CD4-positive, alpha-beta memory T cell (primary cell): Measurements from ENCODE around the gene CTSE. TPM values are rescaled to one million over a fixed set of nuclear protein-coding genes. Genes with fewer than 3 reads are reported as not detected.
A peak's percentile ranks its signal among the peaks of the same experiment; 100 is the strongest.
"Not testable (repeated sequence)": the region's sequence is repeated elsewhere in the genome, so short reads cannot be mapped to it uniquely, and the experiment has no call there.

Experiments used
- CTCF ChIA-PET: fragments of 350-600 bp; sonication (Branson Sonifier 250); formaldehyde crosslinking; loops from one replicate; lab custom pipeline; 2021; ENCODE audit warnings: inconsistent platforms; ENCODE audit not compliant: partially characterized antibody; lab: Charles Lee
- POLR2A ChIA-PET: fragments of 350-600 bp; sonication (Branson Sonifier 250); formaldehyde crosslinking; loops from one replicate; lab custom pipeline; 2021; ENCODE audit not compliant: partially characterized antibody; lab: Charles Lee
- DNase-seq, 5 donors: peaks; one replicate each; pipeline versions ENCODE4 v3.0.0 to v3.0.0-alpha.2; 2020 to 2022; ENCODE audit warnings: mixed read lengths in 1 of 5
- H3K27ac ChIP-seq: one replicate; pipeline ENCODE4 v1.7.0; 2013; ENCODE audit warnings: low read depth, low read length
- H3K27me3 ChIP-seq: 2 replicates; pipeline ENCODE4 v1.7.0; 2013; ENCODE audit warnings: mild to moderate bottlenecking, low read length, moderate library complexity; ENCODE audit not compliant: insufficient read depth
- H3K36me3 ChIP-seq: 2 replicates; pipeline ENCODE4 v1.7.0; 2013; ENCODE audit warnings: mild to moderate bottlenecking, low read length, moderate library complexity; ENCODE audit not compliant: insufficient read depth
- H3K4me1 ChIP-seq: 2 replicates; pipeline ENCODE4 v1.7.0; 2013; ENCODE audit warnings: mild to moderate bottlenecking, low read length, moderate library complexity; ENCODE audit not compliant: insufficient read depth
- H3K4me3 ChIP-seq, 2 donors: one replicate each; pipeline ENCODE4 v1.7.0; 2013; ENCODE audit warnings: low read length in 2 of 2, mild to moderate bottlenecking in 1 of 2
- H3K9me3 ChIP-seq, 2 donors: one replicate each; pipeline ENCODE4 v1.7.0; 2013; ENCODE audit warnings: low read length in 2 of 2, control low read depth in 1 of 2; ENCODE audit not compliant: control insufficient read depth in 1 of 2
- H3K27ac Mint-ChIP-seq, 7 donors: one replicate each; pipeline ENCODE4 v1.8.0; 2020 to 2021; ENCODE audit warnings: mixed read lengths in 7 of 7, mild to moderate bottlenecking in 6 of 7, inconsistent platforms in 3 of 7, moderate library complexity in 3 of 7
- H3K27me3 Mint-ChIP-seq, 2 donors: one replicate each; pipeline ENCODE4 v1.8.0; 2020 to 2021; ENCODE audit warnings: mixed read lengths in 2 of 2
- H3K36me3 Mint-ChIP-seq, 2 donors: one replicate each; pipeline ENCODE4 v1.8.0; 2020 to 2021; ENCODE audit warnings: mixed read lengths in 2 of 2, inconsistent platforms in 1 of 2, mild to moderate bottlenecking in 1 of 2
- H3K4me1 Mint-ChIP-seq, 4 donors: one replicate each; pipeline ENCODE4 v1.8.0; 2020 to 2021; ENCODE audit warnings: mixed read lengths in 4 of 4, mild to moderate bottlenecking in 1 of 4
- H3K4me3 Mint-ChIP-seq, 8 donors: one replicate each; pipeline ENCODE4 v1.8.0; 2020 to 2021; ENCODE audit warnings: mixed read lengths in 8 of 8, mild to moderate bottlenecking in 7 of 8, moderate library complexity in 6 of 8, inconsistent platforms in 3 of 8
- H3K9me3 Mint-ChIP-seq, 8 donors: one replicate each; pipeline ENCODE4 v1.8.0; 2020 to 2021; ENCODE audit warnings: mixed read lengths in 8 of 8, mild to moderate bottlenecking in 5 of 8, inconsistent platforms in 3 of 8, moderate library complexity in 1 of 8
- intact Hi-C: fragments of 100-400 bp; cut with micrococcal nuclease; formaldehyde crosslinking; loops from one replicate; pipeline ENCODE4 v1.15.1; 2023
- polyA plus RNA-seq, 2 donors: library from polyadenylated mRNA; unstranded; fragments of 300-500 nt; fragmentation: Illumina TruSeq; gene quantifications; one replicate each; pipeline ENCODE4 v1.2.3, GENCODE V29; 2021
- total RNA-seq, 2 experiments: library from RNA; stranded (reverse); gene quantifications; one replicate each; pipeline ENCODE4 v1.2.3, GENCODE V29; 2021

Gene CTSE
- total and polyA plus RNA-seq, 4 experiments from 2014 or later = not detected

GRCh38 chr1:206055639-206056323, 32.1 kb upstream of the CTSE start:
- H3K9me3 ChIP-seq, H3K4me3 ChIP-seq, H3K36me3 Mint-ChIP-seq, H3K27me3 Mint-ChIP-seq, H3K4me3 Mint-ChIP-seq, POLR2A ChIA-PET, H3K36me3 ChIP-seq, H3K9me3 Mint-ChIP-seq, H3K27ac ChIP-seq, DNase-seq, H3K27ac Mint-ChIP-seq, H3K27me3 ChIP-seq, intact Hi-C loops: not testable (repeated sequence)
- H3K4me1 Mint-ChIP-seq = peaks cover 8 to 26% (median 13%) of the 10 kb centered on the region in 4 donors
- CTCF ChIA-PET = interaction anchor here (0.9 to 1.9 kb wide), 6 partner anchors 14 to 50 kb away, joined by 3 to 7 read pairs (median 4); no protein-coding TSS in a partner anchor
- H3K4me1 ChIP-seq = peaks cover 19% of the 10 kb centered on the region

DNA sequence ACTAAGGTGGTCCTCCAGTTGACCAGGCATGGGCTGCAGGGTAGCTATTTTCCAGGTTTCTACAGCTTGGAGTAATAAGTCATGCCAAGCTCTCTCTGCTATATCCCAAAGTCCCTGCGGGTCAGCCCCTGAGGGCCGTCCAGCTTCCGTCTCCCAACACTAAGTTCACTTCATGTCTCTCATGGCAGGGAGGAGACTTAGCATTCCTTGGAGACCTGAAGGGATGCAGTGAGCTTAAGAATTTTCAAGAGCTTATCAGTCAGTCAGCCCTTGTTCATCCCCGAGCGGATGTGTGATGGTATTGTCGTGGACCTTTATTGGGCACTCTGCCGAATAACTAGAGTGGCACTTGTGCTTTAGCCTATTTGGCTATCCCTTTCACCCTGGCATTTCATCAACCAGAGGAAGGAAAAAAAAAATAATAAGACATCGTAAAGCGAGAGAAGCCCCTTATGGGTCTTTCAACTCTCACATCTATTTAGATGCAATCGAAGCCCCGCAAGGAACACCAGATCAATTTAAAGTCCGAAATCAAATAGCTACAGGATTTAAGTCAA, 31.5 kb upstream of the CTSE start:
- H3K4me1 ChIP-seq = peaks cover 25% of the 10 kb centered on the region
- POLR2A ChIA-PET, H3K27ac Mint-ChIP-seq, DNase-seq, H3K4me3 Mint-ChIP-seq, H3K9me3 ChIP-seq, H3K36me3 ChIP-seq, H3K27me3 ChIP-seq, H3K4me3 ChIP-seq, intact Hi-C loops, H3K9me3 Mint-ChIP-seq, H3K27ac ChIP-seq, H3K27me3 Mint-ChIP-seq, H3K36me3 Mint-ChIP-seq: not testable (repeated sequence)
- CTCF ChIA-PET = interaction anchor here (0.9 to 1.9 kb wide), 5 partner anchors 14 to 51 kb away, joined by 3 to 7 read pairs (median 5); no protein-coding TSS in a partner anchor
- peaks cover 10 to 32% (median 18%) of the 10 kb centered on the region in 4 donors for H3K4me1 Mint-ChIP-seq

GRCh38 chr1:206053616-206054015, 29.9 kb upstream of the CTSE start:
- H3K36me3 ChIP-seq, H3K9me3 ChIP-seq, H3K27me3 ChIP-seq, H3K36me3 Mint-ChIP-seq, H3K27me3 Mint-ChIP-seq, CTCF ChIA-PET, H3K9me3 Mint-ChIP-seq, H3K4me3 Mint-ChIP-seq, H3K27ac ChIP-seq, POLR2A ChIA-PET, DNase-seq, intact Hi-C loops, H3K4me3 ChIP-seq: not testable (repeated sequence)
- H3K4me1 Mint-ChIP-seq = peaks cover 10 to 37% (median 20%) of the 10 kb centered on the region in 4 donors
- peaks cover 26% of the 10 kb centered on the region for H3K4me1 ChIP-seq
- H3K27ac Mint-ChIP-seq = peak overlapping the region in 1 of 7 donors; percentile 1

- intact Hi-C loops, H3K4me3 ChIP-seq, H3K27me3 Mint-ChIP-seq, CTCF ChIA-PET, H3K27me3 ChIP-seq, DNase-seq, H3K9me3 Mint-ChIP-seq, H3K36me3 ChIP-seq, POLR2A ChIA-PET, H3K9me3 ChIP-seq, H3K27ac ChIP-seq, H3K36me3 Mint-ChIP-seq: not testable (repeated sequence)
- Mint-ChIP-seq H3K4me1 (peaks cover 10 to 37% (median 20%) of the 10 kb centered on the region in 4 donors), H3K27ac (peak within 1 kb of the TSS in 5 of 7 donors; percentile 1 to 42 (median 23)), H3K4me3 (peak within 1 kb of the TSS in 4 of 8 donors; percentile 1 to 33 (median 17))
- H3K4me1 ChIP-seq = peaks cover 26% of the 10 kb centered on the region
Measured at GRCh38 chr1:206052919-206053610, 29.4 kb upstream of the CTSE start, which contains the start of gene RHEX. Gene RHEX, plus strand, starts transcription at chr1:206053173. Its CDS starts 44,656 bp downstream, at chr1:206097829.

GRCh38 chr1:206052231-206052865, 28.7 kb upstream of the CTSE start:
- H3K36me3 ChIP-seq, H3K9me3 Mint-ChIP-seq, intact Hi-C loops, CTCF ChIA-PET, H3K27me3 ChIP-seq, H3K9me3 ChIP-seq, H3K27ac ChIP-seq, H3K4me3 Mint-ChIP-seq, H3K4me3 ChIP-seq, H3K27me3 Mint-ChIP-seq, DNase-seq, H3K36me3 Mint-ChIP-seq, POLR2A ChIA-PET: not testable (repeated sequence)
- Mint-ChIP-seq H3K4me1 (peaks cover 10 to 37% (median 20%) of the 10 kb centered on the region in 4 donors), H3K27ac (peak overlapping the region in 1 of 7 donors; percentile 42)
- peaks cover 26% of the 10 kb centered on the region for H3K4me1 ChIP-seq

DNA sequence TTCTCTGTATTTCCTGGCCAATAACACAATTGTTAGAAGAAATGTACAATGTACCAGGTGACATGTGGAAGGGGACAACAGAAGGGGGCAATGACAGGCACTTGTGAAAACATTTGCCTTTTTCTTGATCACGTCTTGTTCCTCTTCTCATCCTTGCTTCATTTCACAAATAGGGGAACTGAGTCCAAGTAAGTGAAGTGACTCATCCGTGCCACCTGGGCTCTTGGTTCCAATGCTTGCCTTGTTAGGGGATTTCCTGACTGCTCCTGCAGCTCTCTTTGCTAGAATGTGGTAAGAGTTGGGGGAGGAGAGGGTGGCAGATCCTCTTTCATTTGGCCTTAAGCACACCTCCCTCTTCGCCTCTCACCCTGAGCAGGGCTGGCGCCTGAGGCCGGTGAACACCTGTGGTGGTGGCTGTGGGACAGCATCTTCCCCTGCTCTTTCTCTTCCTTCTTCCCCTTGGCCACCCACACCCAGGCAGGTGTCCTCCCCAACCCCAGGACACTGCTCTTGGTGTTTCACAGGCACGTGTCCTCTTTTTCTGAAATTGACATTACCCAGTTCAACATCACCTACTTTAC, 27.1 kb upstream of the CTSE start:
- ChIA-PET POLR2A (no interaction called here), CTCF (interaction anchor here (1.0 kb wide), 1 partner anchor 20 kb away, joined by 3 read pairs; no protein-coding TSS in a partner anchor)
- no peaks in the 10 kb centered on the region for H3K27me3 ChIP-seq
- Mint-ChIP-seq H3K4me1 (peaks cover 10 to 37% (median 20%) of the 10 kb centered on the region in 4 donors), H3K27me3 (no peaks in the 10 kb centered on the region), H3K36me3 (no peaks in the 10 kb centered on the region), H3K9me3 (no peaks in the 10 kb centered on the region), H3K4me3 (peak overlapping the region in 6 of 8 donors; percentile 27 to 84 (median 62)), H3K27ac (peak overlapping the region; percentile 68 to 92 (median 81))
- intact Hi-C loops = no loop called here
- no peaks in the 10 kb centered on the region for H3K9me3 ChIP-seq
- peak; percentile 8 to 76 (median 42) for DNase-seq
- H3K4me1 ChIP-seq = peaks cover 26% of the 10 kb centered on the region
- no peaks in the 10 kb centered on the region for H3K36me3 ChIP-seq
- H3K27ac ChIP-seq = peak overlapping the region; percentile 10
- H3K4me3 ChIP-seq = no peak overlapping the region
